Mammary epithelial cell (primary cell): ENCODE measurements around the gene ATXN1.

ENCODE experiments used
- CTCF ChIP-seq, 2 donors: IDR thresholded peaks in 1 of 2; conservative IDR thresholded peaks in 1 of 2; 2 replicates each; pipeline ENCODE4 v1.5.1; 2011 to 2012; ENCODE audit warnings: inconsistent platforms in 2 of 2, low read length in 2 of 2, mild to moderate bottlenecking in 2 of 2, control low read depth in 1 of 2, low read depth in 1 of 2; ENCODE audit not compliant: insufficient read depth in 1 of 2; ENCODE audit errors: extremely low read depth in 1 of 2
- EZH2 ChIP-seq: IDR thresholded peaks from 2 replicates; pipeline ENCODE4 v1.6.1; 2012; ENCODE audit warnings: low read length, inconsistent platforms, borderline replicate concordance

- no peak for TF ChIP-seq CTCF (conservative IDR thresholded peaks at IDR 0.05 in 1 of 2, IDR thresholded peaks at IDR 0.05 in 1 of 2; ENCODE audit: extremely low read depth in 1 of 2, insufficient read depth in 1 of 2, low read depth in 1 of 2, low read length in 2 of 2)
- TF ChIP-seq EZH2: no peak
These were observed 46.7 kb upstream of the ATXN1 start for GRCh38 chr6:16807956-16808355.
